Measurements from ENCODE around the gene AMOTL1. TPM values are rescaled to one million over a fixed set of nuclear protein-coding genes. Genes with fewer than 3 reads are reported as not detected.

Gene AMOTL1
- total RNA-seq, 5 donors from 2014 or later (not counting 1 experiment from before 2014, with no cell fraction given), result 0.07 to 1.2 (median 0.35) TPM

GRCh38 chr11:94780432-94780831 is 12.3 kb downstream of the AMOTL1 start:
- H3K36me3 Mint-ChIP-seq, result no peaks in the 10 kb centered on the region
- Histone ChIP-seq H3K4me1 (ENCODE audit: control insufficient read depth in 1 of 2, extremely low read depth in 1 of 2, insufficient read depth in 2 of 2, low read length in 2 of 2) (no peaks in the 10 kb centered on the region), H3K27ac (ENCODE audit: low read length) (no peak overlapping the region), H3K36me3 (ENCODE audit: control insufficient read depth in 2 of 2, extremely low read depth in 1 of 2, insufficient read depth in 1 of 2, low read length in 1 of 2) (no peaks in the 10 kb centered on the region), H3K27me3 (replicated peaks in 1 of 2; ENCODE audit: control insufficient read depth in 2 of 2, extremely low read depth in 1 of 2, insufficient read depth in 2 of 2, low read length in 1 of 2) (peaks cover 0 to 3% of the 10 kb centered on the region in 2 experiments), H3K4me3 (ENCODE audit: control insufficient read depth in 1 of 2, extremely low read depth in 1 of 2, low read length in 1 of 2) (no peak overlapping the region), H3K9me3 (no peaks in the 10 kb centered on the region)
- DNase-seq, result no peak
- H3K4me1 Mint-ChIP-seq, result peaks cover 10 to 18% (median 11%) of the 10 kb centered on the region in 3 donors
- no peaks in the 10 kb centered on the region for H3K9me3 Mint-ChIP-seq
- no peak overlapping the region for H3K27ac Mint-ChIP-seq
- H3K27me3 Mint-ChIP-seq, result peaks cover 10 to 24% of the 10 kb centered on the region in 2 donors
- peak overlapping the region in 2 of 3 donors; percentile 35 to 62 for H3K4me3 Mint-ChIP-seq
- ATAC-seq (replicated peaks in 1 of 4), result no peak
- CTCF ChIA-PET, result interaction anchor here (0.6 kb wide), 3 partner anchors 14 to 922 kb away, joined by 3 read pairs; no protein-coding TSS in a partner anchor
- POLR2A ChIA-PET, result interaction anchor here in 1 of 2 donors (0.6 kb wide), 1 partner anchor 27 kb away, joined by 4 read pairs; no protein-coding TSS in a partner anchor
- WGBS (ENCODE audit: insufficient coverage), result no CpG with 5 or more reads among the region's 3 CpGs

DNA sequence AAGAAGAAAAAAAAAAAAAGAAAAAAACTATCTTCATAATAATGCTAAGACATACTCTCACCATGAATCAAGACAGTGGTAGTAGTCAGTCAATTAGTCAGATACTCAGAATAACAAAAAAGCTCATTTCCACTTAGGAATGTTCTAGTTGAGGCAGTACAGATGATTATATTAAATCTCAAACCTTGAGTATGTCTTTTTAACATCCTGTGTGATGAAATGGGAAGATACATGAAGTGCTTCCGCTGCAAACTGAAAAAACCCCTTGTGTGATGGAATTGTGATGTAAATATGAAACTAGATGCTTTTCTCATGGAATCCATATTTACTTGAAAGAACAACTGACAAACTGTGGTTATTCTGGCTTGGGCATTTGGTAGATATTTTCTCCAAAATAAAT is 13.7 kb downstream of the AMOTL1 start:
- DNase-seq (no peak), ATAC-seq (replicated peaks in 1 of 4) (no peak)
- Mint-ChIP-seq H3K9me3 (no peaks in the 10 kb centered on the region), H3K27me3 (peaks cover 10 to 15% of the 10 kb centered on the region in 2 donors), H3K36me3 (no peaks in the 10 kb centered on the region), H3K4me1 (peaks cover 10 to 12% (median 11%) of the 10 kb centered on the region in 3 donors), H3K27ac (no peak overlapping the region), H3K4me3 (no peak overlapping the region)
- Histone ChIP-seq H3K27me3 (replicated peaks in 1 of 2; ENCODE audit: control insufficient read depth in 2 of 2, extremely low read depth in 1 of 2, insufficient read depth in 2 of 2, low read length in 1 of 2) (peaks cover 0 to 3% of the 10 kb centered on the region in 2 experiments), H3K27ac (ENCODE audit: low read length) (no peak overlapping the region), H3K4me3 (ENCODE audit: control insufficient read depth in 1 of 2, extremely low read depth in 1 of 2, low read length in 1 of 2) (no peak overlapping the region), H3K4me1 (ENCODE audit: control insufficient read depth in 1 of 2, extremely low read depth in 1 of 2, insufficient read depth in 2 of 2, low read length in 2 of 2) (no peaks in the 10 kb centered on the region), H3K36me3 (ENCODE audit: control insufficient read depth in 2 of 2, extremely low read depth in 1 of 2, insufficient read depth in 1 of 2, low read length in 1 of 2) (no peaks in the 10 kb centered on the region), H3K9me3 (no peaks in the 10 kb centered on the region)
- CTCF ChIA-PET, result no interaction called here
- WGBS (ENCODE audit: insufficient coverage), result no CpG with 5 or more reads among the region's 1 CpG
- POLR2A ChIA-PET, result interaction anchor here in 1 of 2 donors (0.6 kb wide), 1 partner anchor 358 kb away, joined by 3 read pairs; no protein-coding TSS in a partner anchor

DNA sequence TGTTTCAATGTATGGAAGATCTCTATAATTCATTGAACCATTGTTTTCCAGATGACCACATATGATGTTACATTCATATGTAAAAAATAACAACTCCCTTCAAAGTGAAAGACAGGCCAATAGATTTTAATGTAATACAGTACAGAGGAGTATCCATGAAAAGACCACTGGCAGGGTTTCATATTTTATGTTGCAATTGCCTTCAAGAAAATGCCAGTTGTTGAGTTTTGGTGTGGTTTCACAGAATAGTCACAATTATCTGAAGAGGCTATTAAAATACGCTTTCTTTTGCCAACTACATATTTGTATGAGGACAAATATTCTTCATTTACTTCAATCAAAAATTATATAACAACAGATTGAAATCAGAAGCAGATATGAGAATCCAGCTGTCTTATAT is 14.3 kb downstream of the AMOTL1 start:
- ATAC-seq (replicated peaks in 1 of 4) (no peak), DNase-seq (no peak)
- no CpG with 5 or more reads among the region's 1 CpG for WGBS (ENCODE audit: insufficient coverage)
- Mint-ChIP-seq H3K36me3 (no peaks in the 10 kb centered on the region), H3K27me3 (peaks cover 12 to 14% of the 10 kb centered on the region in 2 donors), H3K4me3 (no peak overlapping the region), H3K9me3 (no peaks in the 10 kb centered on the region), H3K27ac (no peak overlapping the region), H3K4me1 (peaks cover 10 to 12% (median 11%) of the 10 kb centered on the region in 3 donors)
- Histone ChIP-seq H3K27me3 (replicated peaks in 1 of 2; ENCODE audit: control insufficient read depth in 2 of 2, extremely low read depth in 1 of 2, insufficient read depth in 2 of 2, low read length in 1 of 2) (peaks cover 0 to 3% of the 10 kb centered on the region in 2 experiments), H3K9me3 (no peaks in the 10 kb centered on the region), H3K27ac (ENCODE audit: low read length) (no peak overlapping the region), H3K36me3 (ENCODE audit: control insufficient read depth in 2 of 2, extremely low read depth in 1 of 2, insufficient read depth in 1 of 2, low read length in 1 of 2) (no peaks in the 10 kb centered on the region), H3K4me3 (ENCODE audit: control insufficient read depth in 1 of 2, extremely low read depth in 1 of 2, low read length in 1 of 2) (no peak overlapping the region), H3K4me1 (ENCODE audit: control insufficient read depth in 1 of 2, extremely low read depth in 1 of 2, insufficient read depth in 2 of 2, low read length in 2 of 2) (no peaks in the 10 kb centered on the region)
- CTCF ChIA-PET, result interaction anchor here in 1 of 2 donors (0.6 kb wide), 1 partner anchor 322 kb away, joined by 4 read pairs; no protein-coding TSS in a partner anchor
- POLR2A ChIA-PET, result no interaction called here

- peaks cover 0 to 3% of the 10 kb centered on the region in 2 experiments for H3K27me3 ChIP-seq (replicated peaks in 1 of 2; ENCODE audit: control insufficient read depth in 2 of 2, extremely low read depth in 1 of 2, insufficient read depth in 2 of 2, low read length in 1 of 2)
- H3K4me1 Mint-ChIP-seq, result peaks cover 10 to 12% (median 11%) of the 10 kb centered on the region in 3 donors
- no peaks in the 10 kb centered on the region for H3K4me1 ChIP-seq (ENCODE audit: control insufficient read depth in 1 of 2, extremely low read depth in 1 of 2, insufficient read depth in 2 of 2, low read length in 2 of 2)
- no peak overlapping the region for H3K27ac ChIP-seq (ENCODE audit: low read length)
- H3K4me3 Mint-ChIP-seq, result no peak overlapping the region
- H3K9me3 ChIP-seq, result no peaks in the 10 kb centered on the region
- no peaks in the 10 kb centered on the region for H3K36me3 ChIP-seq (ENCODE audit: control insufficient read depth in 2 of 2, extremely low read depth in 1 of 2, insufficient read depth in 1 of 2, low read length in 1 of 2)
- no peaks in the 10 kb centered on the region for H3K9me3 Mint-ChIP-seq
- H3K27me3 Mint-ChIP-seq, result peaks cover 5 to 10% of the 10 kb centered on the region in 2 donors
- H3K27ac Mint-ChIP-seq, result no peak overlapping the region
- DNase-seq (no peak), ATAC-seq (replicated peaks in 1 of 4) (no peak)
- no peaks in the 10 kb centered on the region for H3K36me3 Mint-ChIP-seq
- CTCF ChIA-PET, result interaction anchor here in 1 of 2 donors (0.7 kb wide), 1 partner anchor 88 kb away, joined by 4 read pairs; no protein-coding TSS in a partner anchor
- H3K4me3 ChIP-seq (ENCODE audit: control insufficient read depth in 1 of 2, extremely low read depth in 1 of 2, low read length in 1 of 2), result no peak overlapping the region
- POLR2A ChIA-PET, result no interaction called here
These were observed 16.7 kb downstream of the AMOTL1 start for GRCh38 chr11:94784884-94785283.

- Histone ChIP-seq H3K27me3 (replicated peaks in 1 of 2; ENCODE audit: control insufficient read depth in 2 of 2, extremely low read depth in 1 of 2, insufficient read depth in 2 of 2, low read length in 1 of 2) (peaks cover 0 to 3% of the 10 kb centered on the region in 2 experiments), H3K36me3 (ENCODE audit: control insufficient read depth in 2 of 2, extremely low read depth in 1 of 2, insufficient read depth in 1 of 2, low read length in 1 of 2) (no peaks in the 10 kb centered on the region), H3K4me1 (ENCODE audit: control insufficient read depth in 1 of 2, extremely low read depth in 1 of 2, insufficient read depth in 2 of 2, low read length in 2 of 2) (no peaks in the 10 kb centered on the region), H3K9me3 (no peaks in the 10 kb centered on the region), H3K27ac (ENCODE audit: low read length) (no peak overlapping the region), H3K4me3 (ENCODE audit: control insufficient read depth in 1 of 2, extremely low read depth in 1 of 2, low read length in 1 of 2) (no peak overlapping the region)
- ATAC-seq (replicated peaks in 1 of 4) (no peak), DNase-seq (no peak)
- no peak overlapping the region for H3K4me3 Mint-ChIP-seq
- WGBS (ENCODE audit: insufficient coverage), result no CpG with 5 or more reads among the region's 4 CpGs
- H3K36me3 Mint-ChIP-seq, result no peaks in the 10 kb centered on the region
- peaks cover 7 to 14% of the 10 kb centered on the region in 2 donors for H3K27me3 Mint-ChIP-seq
- H3K4me1 Mint-ChIP-seq, result peaks cover 7 to 8% (median 7%) of the 10 kb centered on the region in 3 donors
- ChIA-PET CTCF (no interaction called here), POLR2A (no interaction called here)
- H3K27ac Mint-ChIP-seq, result no peak overlapping the region
- no peaks in the 10 kb centered on the region for H3K9me3 Mint-ChIP-seq
These were observed 17.4 kb downstream of the AMOTL1 start for GRCh38 chr11:94785509-94785908.

- H3K27ac ChIP-seq (ENCODE audit: low read length), result no peak overlapping the region
- 100% methylated on average over 1 of the region's 10 CpGs for WGBS (ENCODE audit: insufficient coverage)
- Mint-ChIP-seq H3K27me3 (peaks cover 7 to 14% of the 10 kb centered on the region in 2 donors), H3K9me3 (no peaks in the 10 kb centered on the region), H3K36me3 (no peaks in the 10 kb centered on the region), H3K27ac (no peak overlapping the region), H3K4me1 (no peaks in the 10 kb centered on the region), H3K4me3 (no peak overlapping the region)
- ChIA-PET POLR2A (no interaction called here), CTCF (interaction anchor here (0.6 to 1.4 kb wide), 4 partner anchors 8 to 568 kb away, joined by 3 to 4 read pairs (median 3); no protein-coding TSS in a partner anchor)
- no peaks in the 10 kb centered on the region for H3K36me3 ChIP-seq (ENCODE audit: control insufficient read depth in 2 of 2, extremely low read depth in 1 of 2, insufficient read depth in 1 of 2, low read length in 1 of 2)
- DNase-seq, result peak in 1 of 35 experiments; percentile 51
- H3K4me3 ChIP-seq (ENCODE audit: control insufficient read depth in 1 of 2, extremely low read depth in 1 of 2, low read length in 1 of 2), result no peak overlapping the region
- peaks cover 0 to 5% of the 10 kb centered on the region in 2 experiments for H3K27me3 ChIP-seq (replicated peaks in 1 of 2; ENCODE audit: control insufficient read depth in 2 of 2, extremely low read depth in 1 of 2, insufficient read depth in 2 of 2, low read length in 1 of 2)
- no peaks in the 10 kb centered on the region for H3K4me1 ChIP-seq (ENCODE audit: control insufficient read depth in 1 of 2, extremely low read depth in 1 of 2, insufficient read depth in 2 of 2, low read length in 2 of 2)
- ATAC-seq (replicated peaks in 1 of 4), result peak in 2 of 4 experiments; percentile 40 to 43
- H3K9me3 ChIP-seq, result no peaks in the 10 kb centered on the region
These were observed 18.3 kb downstream of the AMOTL1 start for GRCh38 chr11:94786264-94787126.
